M059J (cell line): ENCODE data around the gene MAPKAPK3. TPM values are rescaled to one million over a fixed set of nuclear protein-coding genes. Genes with fewer than 3 reads are reported as not detected.

ENCODE experiments used
- DNase-seq: peaks from one replicate; pipeline ENCODE4 v3.0.0-alpha.2; 2012; ENCODE audit warnings: low read depth
- total RNA-seq: library from RNA; depleted of rRNA; stranded (reverse); fragments of >200 nt; shearing (Covaris generic); gene quantifications from 2 replicates; pipeline ENCODE4 v1.2.3, GENCODE V29; 2014

MAPKAPK3 gene
- total RNA-seq, 1 experiment from 2014 or later, result 46.4 TPM

GRCh38 chr3:50608278-50608677 lies 8.7 kb upstream of the MAPKAPK3 start:
- DNase-seq, result no peak

- DNase-seq, result no peak
Observed at GRCh38 chr3:50609071-50609762, 7.7 kb upstream of the MAPKAPK3 start.

- DNase-seq, result no peak
Observed at GRCh38 chr3:50609763-50610085, 7.2 kb upstream of the MAPKAPK3 start.

- no peak for DNase-seq
Observed at GRCh38 chr3:50610181-50610971, 6.6 kb upstream of the MAPKAPK3 start.

GRCh38 chr3:50610992-50611463 lies 5.9 kb upstream of the MAPKAPK3 start:
- no peak for DNase-seq

GRCh38 chr3:50611464-50612233 lies 5.3 kb upstream of the MAPKAPK3 start, which contains the start of gene CISH:
TSS of gene CISH (minus strand) at chr3:50611774. CDS start at chr3:50611650, 124 bp downstream.
- peak; percentile 88 for DNase-seq

- DNase-seq, result no peak
Observed at GRCh38 chr3:50612234-50612882, 4.6 kb upstream of the MAPKAPK3 start.

- DNase-seq, result no peak
Observed at GRCh38 chr3:50612970-50613846, 3.7 kb upstream of the MAPKAPK3 start.

GRCh38 chr3:50615190-50615589 lies 1.8 kb upstream of the MAPKAPK3 start:
- no peak for DNase-seq

- DNase-seq, result peak; percentile 74
Observed at GRCh38 chr3:50616003-50616769, 765 bp upstream of the MAPKAPK3 start.

GRCh38 chr3:50616770-50617095 lies 218 bp upstream of the MAPKAPK3 start:
- peak; percentile 85 for DNase-seq

- no peak for DNase-seq
Observed at GRCh38 chr3:50617911-50618481, 1.0 kb downstream of the MAPKAPK3 start.

GRCh38 chr3:50620420-50620819 lies 3.5 kb downstream of the MAPKAPK3 start:
- DNase-seq, result no peak

GRCh38 chr3:50620820-50621219 lies 3.9 kb downstream of the MAPKAPK3 start:
- peak; percentile 86 for DNase-seq

GRCh38 chr3:50622881-50623280 lies 5.9 kb downstream of the MAPKAPK3 start:
- no peak for DNase-seq

- peak; percentile 40 for DNase-seq
Observed at GRCh38 chr3:50623840-50624474, 7.0 kb downstream of the MAPKAPK3 start.

GRCh38 chr3:50624634-50625033 lies 7.7 kb downstream of the MAPKAPK3 start:
- DNase-seq, result peak; percentile 72

- DNase-seq, result no peak
Observed at GRCh38 chr3:50625231-50626182, 8.6 kb downstream of the MAPKAPK3 start.
